ENCODE data around the gene ACP7.
"Not testable (repeated sequence)": the region's sequence is repeated elsewhere in the genome, so short reads cannot be mapped to it uniquely, and the experiment has no call there.

The ACP7 gene

DNA sequence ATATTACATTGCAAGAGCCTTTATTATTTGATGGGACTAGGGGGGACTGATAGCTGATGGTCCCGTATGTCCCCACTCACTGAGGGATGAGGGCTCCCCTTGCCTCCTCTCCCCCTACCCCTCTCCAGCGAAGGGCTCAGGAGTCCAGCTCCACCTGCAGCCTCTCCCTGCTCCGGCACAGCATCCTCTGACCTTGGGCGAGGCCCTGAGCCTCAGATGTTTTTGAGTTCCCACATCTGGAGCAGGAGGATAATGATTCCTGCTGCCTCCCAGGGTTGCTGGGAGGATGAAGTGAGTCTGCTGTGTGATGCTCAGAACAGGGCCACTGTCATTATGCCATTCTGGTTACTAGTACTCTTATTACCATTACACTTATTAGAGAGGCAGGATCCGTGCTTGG, 56.4 kb downstream of the ACP7 start:
- H2AK5ac ChIP-seq (ENCODE audit: low read length) = peak overlapping the region; percentile 83
- peak overlapping the region; percentile 61 for H2BK120ac ChIP-seq (ENCODE audit: insufficient read depth, low read length, poor library complexity)
- no peak for DNase-seq
- H3K27me3 ChIP-seq (ENCODE audit: insufficient read depth, low read length) = no peaks in the 10 kb centered on the region
- peaks cover 0 to 3% of the 10 kb centered on the region in 2 experiments for H3K36me3 ChIP-seq (ENCODE audit: control insufficient read depth in 1 of 2, insufficient read depth in 2 of 2, low read length in 2 of 2)
- H3K18ac ChIP-seq (ENCODE audit: low read length) = peak overlapping the region; percentile 69
- no CpG with 5 or more reads among the region's 5 CpGs for WGBS (ENCODE audit: extremely low coverage, insufficient coverage, insufficient read length)
- peaks cover 50 to 68% of the 10 kb centered on the region in 2 experiments for H3K4me1 ChIP-seq (ENCODE audit: control insufficient read depth in 1 of 2, insufficient read depth in 2 of 2, low read length in 2 of 2)
- peak overlapping the region; percentile 45 for H3K14ac ChIP-seq (ENCODE audit: low read length)
- no peak overlapping the region for H3K23ac ChIP-seq (ENCODE audit: low read length)
- no peak overlapping the region for H3K9ac ChIP-seq (ENCODE audit: low read length)
- H4K91ac ChIP-seq (ENCODE audit: low read depth, low read length) = peak overlapping the region; percentile 82
- H2BK5ac ChIP-seq (ENCODE audit: low read depth, low read length, poor library complexity) = peak overlapping the region; percentile 91
- peaks cover 50% of the 10 kb centered on the region for H3K79me1 ChIP-seq (ENCODE audit: low read length)
- H3K79me2 ChIP-seq (ENCODE audit: control insufficient read depth, insufficient read depth, low read length, poor library complexity) = peaks cover 36% of the 10 kb centered on the region
- H3K4me3 ChIP-seq (ENCODE audit: low read depth, low read length) = peak overlapping the region; percentile 20
- H4K12ac ChIP-seq (ENCODE audit: low read depth, low read length) = no peak overlapping the region
- peak overlapping the region; percentile 39 for H3K4ac ChIP-seq (ENCODE audit: low read depth, low read length)
- H3K9me3 ChIP-seq (ENCODE audit: insufficient read depth, low read depth, low read length) = no peaks in the 10 kb centered on the region
- H4K8ac ChIP-seq (ENCODE audit: low read depth, low read length) = peak overlapping the region; percentile 56
- no peak overlapping the region for H2AFZ ChIP-seq (ENCODE audit: insufficient read depth, low read length, poor library complexity)
- H3K4me2 ChIP-seq (ENCODE audit: low read length) = no peak overlapping the region
- H3K27ac ChIP-seq (ENCODE audit: low read depth, low read length) = peak overlapping the region; percentile 94
- peak overlapping the region; percentile 66 for H2BK12ac ChIP-seq (ENCODE audit: low read length)

DNA sequence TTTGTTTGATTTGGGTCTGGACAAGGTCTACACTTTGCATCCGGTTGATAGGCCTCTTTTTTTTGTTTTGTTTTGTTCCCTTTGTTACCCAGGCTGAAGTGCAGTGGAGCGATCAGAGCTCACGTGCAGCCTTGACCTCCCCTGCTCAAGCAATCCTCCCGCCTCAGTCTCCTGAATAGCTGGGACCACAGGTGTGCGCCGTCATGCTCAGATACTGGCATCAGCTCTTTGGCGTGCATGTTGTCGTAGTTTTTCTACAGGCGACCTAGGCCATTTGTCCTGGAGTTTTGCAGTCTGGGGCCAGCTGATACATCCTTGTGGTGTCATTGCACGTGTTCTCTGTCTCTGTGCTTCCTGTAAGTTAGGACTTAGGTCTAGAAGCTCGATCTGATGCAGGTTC, 57.8 kb downstream of the ACP7 start:
- Histone ChIP-seq H3K27ac (ENCODE audit: low read depth, low read length) (no peak overlapping the region), H3K9me3 (ENCODE audit: insufficient read depth, low read depth, low read length) (no peaks in the 10 kb centered on the region), H2AFZ (ENCODE audit: insufficient read depth, low read length, poor library complexity) (no peak overlapping the region), H3K23ac (ENCODE audit: low read length) (no peak overlapping the region), H3K9ac (ENCODE audit: low read length) (no peak overlapping the region), H3K79me2 (ENCODE audit: control insufficient read depth, insufficient read depth, low read length, poor library complexity) (peaks cover 34% of the 10 kb centered on the region), H3K79me1 (ENCODE audit: low read length) (peaks cover 41% of the 10 kb centered on the region), H3K4me2 (ENCODE audit: low read length) (no peak overlapping the region), H4K91ac (ENCODE audit: low read depth, low read length) (no peak overlapping the region), H3K14ac (ENCODE audit: low read length) (no peak overlapping the region), H3K4me3 (ENCODE audit: low read depth, low read length) (no peak overlapping the region), H3K4me1 (ENCODE audit: control insufficient read depth in 1 of 2, insufficient read depth in 2 of 2, low read length in 2 of 2) (peaks cover 38 to 54% of the 10 kb centered on the region in 2 experiments), H2BK5ac (ENCODE audit: low read depth, low read length, poor library complexity) (no peak overlapping the region), H4K8ac (ENCODE audit: low read depth, low read length) (no peak overlapping the region), H3K27me3 (ENCODE audit: insufficient read depth, low read length) (no peaks in the 10 kb centered on the region), H2BK12ac (ENCODE audit: low read length) (no peak overlapping the region), H4K12ac (ENCODE audit: low read depth, low read length) (no peak overlapping the region), H3K36me3 (ENCODE audit: control insufficient read depth in 1 of 2, insufficient read depth in 2 of 2, low read length in 2 of 2) (peaks cover 0 to 3% of the 10 kb centered on the region in 2 experiments), H2AK5ac (ENCODE audit: low read length) (no peak overlapping the region), H3K18ac (ENCODE audit: low read length) (peak overlapping the region; percentile 26), H3K4ac (ENCODE audit: low read depth, low read length) (peak overlapping the region; percentile 42), H2BK120ac (ENCODE audit: insufficient read depth, low read length, poor library complexity) (no peak overlapping the region)
- DNase-seq = no peak
- WGBS (ENCODE audit: extremely low coverage, insufficient coverage, insufficient read length) = no CpG with 5 or more reads among the region's 11 CpGs

DNA sequence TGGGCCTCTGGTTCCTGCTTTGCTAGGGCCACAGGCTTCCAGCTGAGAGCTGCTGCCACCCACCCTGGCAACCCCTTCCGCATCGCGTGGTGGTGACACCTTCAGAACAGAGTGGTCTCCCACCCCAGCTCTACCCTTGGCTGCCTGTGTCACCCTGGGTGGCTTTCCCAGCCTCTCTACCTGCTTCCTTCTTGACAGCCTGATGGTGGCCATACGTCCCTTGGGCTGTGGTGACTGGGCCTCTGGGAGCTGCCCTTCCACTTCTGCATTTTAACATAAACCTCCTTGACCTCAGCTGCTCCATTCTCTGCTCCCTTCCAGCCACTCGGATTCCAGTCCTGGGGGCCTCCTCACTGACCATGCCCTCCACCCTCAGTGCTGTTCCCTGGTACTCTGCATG, 58.5 kb downstream of the ACP7 start:
- H3K79me1 ChIP-seq (ENCODE audit: low read length) = peaks cover 36% of the 10 kb centered on the region
- no peak overlapping the region for H3K18ac ChIP-seq (ENCODE audit: low read length)
- H3K4ac ChIP-seq (ENCODE audit: low read depth, low read length) = peak overlapping the region; percentile 64
- H3K4me1 ChIP-seq (ENCODE audit: control insufficient read depth in 1 of 2, insufficient read depth in 2 of 2, low read length in 2 of 2) = peaks cover 34 to 48% of the 10 kb centered on the region in 2 experiments
- no peak overlapping the region for H4K12ac ChIP-seq (ENCODE audit: low read depth, low read length)
- peak overlapping the region; percentile 45 for H2AK5ac ChIP-seq (ENCODE audit: low read length)
- H3K36me3 ChIP-seq (ENCODE audit: control insufficient read depth in 1 of 2, insufficient read depth in 2 of 2, low read length in 2 of 2) = peaks cover 0 to 3% of the 10 kb centered on the region in 2 experiments
- H3K14ac ChIP-seq (ENCODE audit: low read length) = peak overlapping the region; percentile 10
- H3K27ac ChIP-seq (ENCODE audit: low read depth, low read length) = no peak overlapping the region
- no peaks in the 10 kb centered on the region for H3K27me3 ChIP-seq (ENCODE audit: insufficient read depth, low read length)
- H3K4me2 ChIP-seq (ENCODE audit: low read length) = no peak overlapping the region
- H3K79me2 ChIP-seq (ENCODE audit: control insufficient read depth, insufficient read depth, low read length, poor library complexity) = peaks cover 30% of the 10 kb centered on the region
- no peak overlapping the region for H2BK5ac ChIP-seq (ENCODE audit: low read depth, low read length, poor library complexity)
- no peak overlapping the region for H4K91ac ChIP-seq (ENCODE audit: low read depth, low read length)
- H3K23ac ChIP-seq (ENCODE audit: low read length) = no peak overlapping the region
- no peak overlapping the region for H2AFZ ChIP-seq (ENCODE audit: insufficient read depth, low read length, poor library complexity)
- no peak overlapping the region for H3K9ac ChIP-seq (ENCODE audit: low read length)
- DNase-seq = no peak
- H2BK120ac ChIP-seq (ENCODE audit: insufficient read depth, low read length, poor library complexity) = peak overlapping the region; percentile 6
- no CpG with 5 or more reads among the region's 5 CpGs for whole genome bisulfite sequencing (ENCODE audit: extremely low coverage, insufficient coverage, insufficient read length)
- no peak overlapping the region for H2BK12ac ChIP-seq (ENCODE audit: low read length)
- no peaks in the 10 kb centered on the region for H3K9me3 ChIP-seq (ENCODE audit: insufficient read depth, low read depth, low read length)
- H4K8ac ChIP-seq (ENCODE audit: low read depth, low read length) = no peak overlapping the region
- no peak overlapping the region for H3K4me3 ChIP-seq (ENCODE audit: low read depth, low read length)

DNA sequence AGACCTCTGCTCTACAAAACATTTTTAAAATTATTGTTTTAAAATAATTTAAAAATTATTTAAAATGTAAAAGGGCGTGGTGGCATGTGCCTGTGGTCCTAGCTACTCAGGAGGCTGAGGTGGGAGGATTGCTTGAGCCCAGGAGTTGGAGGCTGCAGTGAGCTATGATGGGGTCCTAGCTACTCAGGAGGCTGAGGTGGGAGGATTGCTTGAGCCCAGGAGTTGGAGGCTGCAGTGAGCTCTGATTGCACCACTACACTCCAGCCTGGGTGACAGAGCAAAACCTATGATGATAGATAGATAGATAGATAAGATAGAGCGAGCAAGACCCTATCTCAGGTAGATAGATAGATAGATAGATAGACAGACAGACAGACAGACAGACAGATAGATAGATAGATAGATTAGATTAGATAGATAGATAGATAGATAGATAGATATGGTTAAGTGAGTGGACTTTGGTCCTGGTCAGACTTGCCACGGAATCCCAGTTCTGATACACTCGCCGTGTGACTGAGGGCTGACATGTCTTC, 59.7 kb downstream of the ACP7 start:
- DNase-seq = peak in 1 of 2 donors; percentile 70
- H3K9me3 ChIP-seq (ENCODE audit: insufficient read depth, low read depth, low read length); H3K9ac ChIP-seq (ENCODE audit: low read length); H2AK5ac ChIP-seq (ENCODE audit: low read length); H2BK12ac ChIP-seq (ENCODE audit: low read length); H3K36me3 ChIP-seq (ENCODE audit: control insufficient read depth in 1 of 2, insufficient read depth in 2 of 2, low read length in 2 of 2); H4K8ac ChIP-seq (ENCODE audit: low read depth, low read length); H3K27me3 ChIP-seq (ENCODE audit: insufficient read depth, low read length); H3K4me3 ChIP-seq (ENCODE audit: low read depth, low read length); H2BK120ac ChIP-seq (ENCODE audit: insufficient read depth, low read length, poor library complexity); H3K4ac ChIP-seq (ENCODE audit: low read depth, low read length); H3K18ac ChIP-seq (ENCODE audit: low read length); H2AFZ ChIP-seq (ENCODE audit: insufficient read depth, low read length, poor library complexity); H2BK5ac ChIP-seq (ENCODE audit: low read depth, low read length, poor library complexity); H3K23ac ChIP-seq (ENCODE audit: low read length); H4K12ac ChIP-seq (ENCODE audit: low read depth, low read length): not testable (repeated sequence)
- peak overlapping the region; percentile 67 for H4K91ac ChIP-seq (ENCODE audit: low read depth, low read length)
- no CpG with 5 or more reads among the region's 5 CpGs for WGBS (ENCODE audit: extremely low coverage, insufficient coverage, insufficient read length)
- peaks cover 28 to 42% of the 10 kb centered on the region in 2 experiments for H3K4me1 ChIP-seq (ENCODE audit: control insufficient read depth in 1 of 2, insufficient read depth in 2 of 2, low read length in 2 of 2)
- peaks cover 24% of the 10 kb centered on the region for H3K79me2 ChIP-seq (ENCODE audit: control insufficient read depth, insufficient read depth, low read length, poor library complexity)
- H3K79me1 ChIP-seq (ENCODE audit: low read length) = peaks cover 31% of the 10 kb centered on the region
- peak overlapping the region; percentile 2 for H3K14ac ChIP-seq (ENCODE audit: low read length)
- peak overlapping the region; percentile 65 for H3K27ac ChIP-seq (ENCODE audit: low read depth, low read length)
- H3K4me2 ChIP-seq (ENCODE audit: low read length) = peak overlapping the region; percentile 45
